HepG2 (cell line): ENCODE results near the gene PITHD1. TPM values are rescaled to one million over a fixed set of nuclear protein-coding genes. Genes with fewer than 3 reads are reported as not detected.

Experiments used
- GABPA ChIP-seq, 2 experiments: IDR thresholded peaks; 2 replicates each; pipeline ENCODE4 v1.6.1; 2011 to 2016; ENCODE audit warnings: low read depth in 2 of 2, low read length in 1 of 2, missing biosample characterization in 1 of 2, missing genetic modification characterization in 1 of 2
- KDM5A ChIP-seq: fragments of 200-600 bp; sonication (generic); IDR thresholded peaks from 2 replicates; pipeline ENCODE4 v1.7.0; 2018; ENCODE audit warnings: antibody characterized with exemption, mild to moderate bottlenecking, low read length, borderline replicate concordance
- NKX3-1 ChIP-seq: sonication (generic); formaldehyde crosslinking; IDR thresholded peaks from 2 replicates; pipeline ENCODE4 v1.5.0; 2020; ENCODE audit warnings: missing genetic modification reagents
- ONECUT2 ChIP-seq: sonication (generic); formaldehyde crosslinking; IDR thresholded peaks from 2 replicates; pipeline ENCODE4 v1.4.0; 2020; ENCODE audit warnings: missing genetic modification reagents
- TAF1 ChIP-seq: sonication (generic); formaldehyde crosslinking; IDR thresholded peaks from 2 replicates; pipeline ENCODE4 v1.4.0; 2020; ENCODE audit warnings: missing genetic modification reagents
- TBL1XR1 ChIP-seq: fragments of 150-350 bp; IDR thresholded peaks from 2 replicates; pipeline ENCODE4 v1.6.1; 2014; ENCODE audit warnings: borderline replicate concordance, low read length; ENCODE audit not compliant: partially characterized antibody
- XRCC5 ChIP-seq: fragments of 200-400 bp; formaldehyde crosslinking; optimal IDR thresholded peaks from 2 replicates; pipeline ENCODE3; 2017; ENCODE audit warnings: mild to moderate bottlenecking, low read length
- YY1 ChIP-seq: IDR thresholded peaks from 2 replicates; pipeline ENCODE4 v1.6.1; 2011; ENCODE audit warnings: low read length, low read depth, moderate library complexity, mild to moderate bottlenecking; ENCODE audit not compliant: insufficient read depth, insufficient replicate concordance
- ZC3H13 ChIP-seq: sonication (generic); formaldehyde crosslinking; IDR thresholded peaks from 2 replicates; pipeline ENCODE4 v1.8.1; 2023; ENCODE audit warnings: mild to moderate bottlenecking, missing genetic modification reagents, moderate library complexity
- ZNF136 ChIP-seq: sonication (generic); formaldehyde crosslinking; IDR thresholded peaks from 2 replicates; pipeline ENCODE4 v1.8.1; 2022; ENCODE audit warnings: low read depth, mild to moderate bottlenecking, moderate library complexity, missing genetic modification reagents
- ZNF318 ChIP-seq: sonication (generic); formaldehyde crosslinking; IDR thresholded peaks from 2 replicates; pipeline ENCODE4 v1.4.0; 2020; ENCODE audit warnings: mild to moderate bottlenecking, missing genetic modification reagents
- ZNF605 ChIP-seq: sonication (generic); formaldehyde crosslinking; IDR thresholded peaks from 2 replicates; pipeline ENCODE4 v1.8.0; 2022; ENCODE audit warnings: mild to moderate bottlenecking, missing genetic modification reagents
- ZSCAN21 ChIP-seq: sonication (generic); formaldehyde crosslinking; IDR thresholded peaks from 2 replicates; pipeline ENCODE4 v1.8.0; 2022; ENCODE audit warnings: mild to moderate bottlenecking, missing genetic modification reagents, moderate library complexity, borderline replicate concordance
- polyA plus RNA-seq, 8 experiments: library from polyadenylated mRNA; depleted of rRNA in 3 of 8; stranded (reverse) in 7 of 8; unstranded in 1 of 8; fragments of >200 nt; fragmentation: Illumina TruSeq in 4 of 8; extraction: Trizol in 4 of 8; gene quantifications; 2 replicates each; pipeline versions ENCODE4 v1.2.1 to v1.2.3, GENCODE V29; 2011 to 2016; ENCODE audit warnings: low read depth in 4 of 8, missing spikeins in 1 of 8, mixed read lengths in 1 of 8; ENCODE audit not compliant: insufficient read depth in 1 of 8
- total RNA-seq, 5 experiments: library from RNA; depleted of rRNA; stranded (reverse); fragments of >200 nt; fragmentation: Illumina TruSeq; extraction: Trizol; gene quantifications; 2 replicates each; pipeline ENCODE4 v1.2.3, GENCODE V29; 2016; ENCODE audit warnings: low read depth in 1 of 5
- TF ChIP-seq, protein P1 (sequence below): sonication (generic); formaldehyde crosslinking; IDR thresholded peaks from 2 replicates; pipeline ENCODE4 v1.5.0; 2020; ENCODE audit warnings: missing genetic modification reagents

PITHD1 gene
- total and polyA plus RNA-seq, 2 of the 13 experiments (the other 11 are each of a cell fraction or from before 2014, with no cell fraction given), result 28.0 to 37.3 TPM

GRCh38 chr1:23800400-23801337 lies 22.5 kb downstream of the PITHD1 start, which contains the start of gene GALE (continued):
- TF ChIP-seq ZNF318 (CRISPR knock-in tag), result no peak; the same call in 1 of the 2 replicates
- TF ChIP-seq ZSCAN21 (CRISPR knock-in tag), result no peak
- 0 out of 2 replicates have a peak, but pooled peaks have one; percentile 54 for TF ChIP-seq ZC3H13 (CRISPR knock-in tag)
- TF ChIP-seq ZNF605 (CRISPR knock-in tag), result peak; percentile 80
- peak; percentile 66; the same call in 1 of the 2 replicates for TF ChIP-seq KDM5A
- TF ChIP-seq NKX3-1, result no peak
- TF ChIP-seq XRCC5, result no peak
- TF ChIP-seq ZNF136 (CRISPR knock-in tag), result no peak
- TF ChIP-seq TAF1 (CRISPR knock-in tag), result no peak; the same call in 1 of the 2 replicates
- TF ChIP-seq GABPA (IDR thresholded peaks at IDR 0.05; ENCODE audit: low read depth, low read length), result no peak
- TF ChIP-seq GABPA (CRISPR knock-in tag; IDR thresholded peaks at IDR 0.05; ENCODE audit: low read depth), result peak; percentile 83
- TF ChIP-seq TBL1XR1, result no peak
- TF ChIP-seq, protein P1, sequence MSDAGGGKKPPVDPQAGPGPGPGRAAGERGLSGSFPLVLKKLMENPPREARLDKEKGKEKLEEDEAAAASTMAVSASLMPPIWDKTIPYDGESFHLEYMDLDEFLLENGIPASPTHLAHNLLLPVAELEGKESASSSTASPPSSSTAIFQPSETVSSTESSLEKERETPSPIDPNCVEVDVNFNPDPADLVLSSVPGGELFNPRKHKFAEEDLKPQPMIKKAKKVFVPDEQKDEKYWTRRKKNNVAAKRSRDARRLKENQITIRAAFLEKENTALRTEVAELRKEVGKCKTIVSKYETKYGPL (CRISPR knock-in tag), result no peak
- TF ChIP-seq YY1, result peak; percentile 63
- no peak for TF ChIP-seq ONECUT2 (CRISPR knock-in tag)
